ENCODE results near the gene AGER.
"Not testable (repeated sequence)": the region's sequence is repeated elsewhere in the genome, so short reads cannot be mapped to it uniquely, and the experiment has no call there.

The AGER gene

DNA sequence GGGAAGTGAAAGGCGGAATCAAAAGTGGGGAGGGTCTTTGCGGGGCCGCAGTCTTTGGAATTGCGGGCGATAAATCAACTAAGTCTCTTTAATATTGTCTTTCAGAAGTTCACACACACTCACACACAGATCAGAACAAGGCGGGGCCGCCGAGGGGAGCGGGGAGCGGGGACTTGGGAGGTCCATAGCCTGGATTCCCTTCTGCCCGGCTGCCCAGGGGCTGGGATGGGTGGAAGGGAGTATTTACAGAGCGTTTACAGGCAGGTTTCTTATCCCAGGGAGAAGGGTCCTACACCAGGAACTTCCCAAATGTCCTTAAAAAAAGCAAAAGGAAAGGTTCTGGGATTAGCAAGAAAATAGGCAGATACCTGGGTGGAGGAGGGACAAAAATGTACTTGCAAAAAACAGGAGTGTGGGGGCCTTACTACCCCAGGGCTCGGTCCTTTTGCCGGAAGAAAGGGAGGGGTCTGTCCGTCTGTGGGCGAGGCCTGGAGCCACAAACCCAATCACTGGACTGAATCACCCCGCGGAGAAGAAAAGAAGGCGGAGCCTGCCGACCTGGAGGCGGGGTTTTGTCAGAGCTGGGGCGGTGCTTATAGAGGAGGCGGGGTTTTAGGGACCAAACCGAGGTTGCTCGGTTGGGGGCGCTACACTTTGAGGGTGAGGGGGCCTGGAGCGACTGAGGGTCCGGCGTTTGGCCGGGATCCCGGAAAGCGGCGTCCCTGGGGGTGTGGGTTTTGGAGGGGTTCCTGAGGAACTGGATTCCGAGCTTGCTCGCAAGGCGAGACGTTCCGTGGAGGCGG lies 35.6 kb downstream of the AGER start:
- DNase-seq (ENCODE audit: low read depth, low spot score): peak; percentile 34

DNA sequence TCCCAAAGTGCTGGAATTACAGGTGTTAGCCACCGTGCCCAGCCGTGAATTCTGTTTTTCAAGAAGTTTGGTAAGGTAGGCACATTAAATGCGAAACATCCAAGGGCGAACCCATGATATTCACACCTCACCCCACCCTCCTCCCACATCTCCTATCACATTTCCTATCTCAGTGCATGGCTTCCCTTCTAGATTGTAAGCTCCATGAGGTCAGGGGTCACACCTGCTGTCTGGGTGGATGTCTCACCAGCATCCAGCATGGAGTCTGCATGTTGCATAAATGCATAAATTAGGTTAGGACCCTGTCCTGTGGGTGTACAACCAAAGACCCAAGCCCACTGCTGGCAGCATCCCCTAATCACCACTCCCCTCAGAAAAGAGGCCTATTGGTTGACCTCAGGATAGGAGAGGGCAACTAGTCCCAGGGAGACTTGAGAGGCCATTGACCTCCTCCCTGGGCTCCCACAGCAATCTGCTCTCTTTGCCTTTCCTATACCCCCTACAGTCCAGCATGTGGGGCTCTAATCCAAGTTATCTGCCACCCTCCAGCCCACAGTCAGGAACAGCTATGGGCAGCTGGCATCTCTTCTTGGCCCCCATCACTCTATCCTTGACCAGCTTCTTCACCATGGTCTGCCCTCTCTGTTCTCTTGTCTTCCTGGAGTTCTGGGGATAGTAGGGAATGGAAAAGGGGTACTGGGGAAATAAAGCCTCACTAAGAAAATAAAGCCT lies 36.5 kb downstream of the AGER start:
- DNase-seq (ENCODE audit: low read depth, low spot score): no peak

GRCh38 chr6:32146687-32147086 lies 37.4 kb downstream of the AGER start:
- DNase-seq (ENCODE audit: low read depth, low spot score): no peak

- DNase-seq (ENCODE audit: low read depth, low spot score): no peak
These were observed 37.8 kb downstream of the AGER start for GRCh38 chr6:32146287-32146686.

DNA sequence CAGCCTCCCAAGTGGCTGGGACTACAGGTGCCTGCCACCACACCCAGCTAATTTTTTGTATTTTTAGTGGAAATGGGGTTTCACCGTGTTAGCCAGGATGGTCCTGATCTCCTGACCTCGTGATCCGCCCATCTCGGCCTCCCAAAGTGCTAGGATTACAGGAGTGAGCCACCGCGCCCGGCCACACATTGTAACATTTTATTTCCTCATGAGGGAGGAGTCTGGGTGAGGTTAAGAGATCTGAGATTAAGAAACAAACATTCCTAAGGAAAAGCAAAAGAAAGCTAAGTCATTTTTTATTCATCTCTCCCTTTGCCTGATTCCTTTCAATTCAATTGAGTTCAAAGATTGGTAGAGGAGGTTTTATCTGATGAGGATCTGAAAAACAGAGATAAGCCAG lies 39.8 kb downstream of the AGER start:
- DNase-seq (ENCODE audit: low read depth, low spot score): not testable (repeated sequence)

GRCh38 chr6:32140420-32141046 lies 43.5 kb downstream of the AGER start:
- DNase-seq (ENCODE audit: low read depth, low spot score): no peak

DNA sequence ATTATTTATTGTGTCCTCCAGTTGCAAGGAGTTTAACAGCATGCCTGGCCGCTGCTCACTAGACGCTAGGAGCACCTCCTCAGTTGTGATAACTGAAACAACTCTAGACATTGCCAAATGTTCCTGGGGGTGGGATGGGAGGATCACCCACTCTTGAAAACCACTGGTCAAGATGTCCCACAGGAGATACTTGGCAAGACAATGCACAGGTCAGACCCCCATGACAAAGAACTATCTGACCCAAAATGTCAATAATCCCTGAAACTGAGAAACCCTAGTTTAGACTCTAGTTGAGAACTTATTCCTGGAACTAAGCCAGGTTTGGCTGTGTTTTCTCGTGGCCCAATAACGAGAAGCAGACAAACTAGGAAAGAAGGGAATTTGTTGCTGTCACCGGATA lies 44.5 kb downstream of the AGER start:
- DNase-seq (ENCODE audit: low read depth, low spot score): no peak

GRCh38 chr6:32137454-32137853 lies 46.6 kb downstream of the AGER start:
- DNase-seq (ENCODE audit: low read depth, low spot score): no peak

DNA sequence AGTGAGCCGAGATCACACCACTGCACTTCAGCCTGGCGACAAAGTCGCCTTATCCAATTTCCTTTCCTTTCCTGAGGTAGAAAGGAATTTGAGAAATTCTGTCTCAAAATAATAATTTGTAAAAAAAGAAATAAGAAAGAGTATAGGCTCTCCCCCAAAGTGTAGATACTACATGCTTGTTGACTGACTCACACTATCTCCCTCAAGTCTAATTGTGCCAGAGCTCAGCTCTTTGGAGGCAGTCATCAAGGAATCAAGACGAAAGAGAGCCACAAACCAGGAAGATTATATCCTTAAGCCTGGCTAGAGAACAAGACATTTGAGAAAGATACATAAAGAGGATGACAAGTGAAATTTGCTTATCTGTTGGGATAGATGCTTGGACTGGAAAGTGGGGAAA lies 50.3 kb downstream of the AGER start:
- no peak for DNase-seq (ENCODE audit: low read depth, low spot score)

DNA sequence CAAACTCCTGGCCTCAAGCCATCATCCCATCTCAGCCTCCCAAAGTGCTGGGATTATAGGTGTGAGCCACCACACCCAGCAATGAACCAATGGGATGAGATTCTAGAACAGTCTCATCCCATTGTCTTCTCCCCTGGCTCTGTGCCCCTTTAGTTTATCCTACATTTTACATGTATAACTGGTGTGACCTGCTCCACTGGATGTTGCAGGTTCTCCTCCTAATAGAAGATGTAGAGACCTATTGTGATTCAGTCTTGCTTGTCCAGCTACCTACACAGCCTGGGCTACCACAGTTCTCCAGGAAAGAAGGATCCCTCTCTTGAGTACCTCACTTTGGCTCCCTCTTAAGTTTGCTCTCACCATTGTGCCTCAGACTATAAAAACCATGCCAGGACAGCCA lies 51.9 kb downstream of the AGER start:
- DNase-seq (ENCODE audit: low read depth, low spot score): no peak

- DNase-seq (ENCODE audit: low read depth, low spot score): no peak
These were observed 52.6 kb downstream of the AGER start for GRCh38 chr6:32131439-32131948.
